SK-N-MC (cell line): ENCODE results near the gene ADGRF5.

Experiments
- DNase-seq: peaks from one replicate; pipeline ENCODE4 v3.0.0-alpha.2; 2011; ENCODE audit warnings: low read depth, low spot score
- H3K27ac ChIP-seq: fragments of 200-600 bp; sonication (generic); 2 replicates; pipeline ENCODE4 v1.5.1; 2016; ENCODE audit warnings: mixed run types
- H3K36me3 ChIP-seq: fragments of 200-600 bp; sonication (generic); 2 replicates; pipeline ENCODE4 v1.6.1; 2017; ENCODE audit warnings: antibody characterized with exemption, low read length, mixed read lengths; ENCODE audit not compliant: insufficient read depth
- H3K4me3 ChIP-seq: fragments of 200-600 bp; sonication (generic); 2 replicates; pipeline ENCODE4 v1.5.1; 2016
- H3K9ac ChIP-seq: fragments of 200-600 bp; sonication (generic); 2 replicates; pipeline ENCODE4 v1.8.0; 2017; ENCODE audit warnings: mixed run types, mixed read lengths; ENCODE audit not compliant: insufficient read length
- H3K9me3 ChIP-seq: fragments of 200-600 bp; sonication (generic); 2 replicates; pipeline ENCODE4 v1.6.1; 2017; ENCODE audit warnings: low read depth, mild to moderate bottlenecking, antibody characterized with exemption, low read length, moderate library complexity, mixed read lengths
- EZH2 ChIP-seq: fragments of 200-600 bp; sonication (generic); IDR thresholded peaks from one replicate; pipeline ENCODE4 v1.6.1; 2017; ENCODE audit warnings: antibody characterized with exemption
- FOXP2 ChIP-seq: optimal IDR thresholded peaks from 2 replicates; pipeline ENCODE3; 2011; ENCODE audit warnings: mild to moderate bottlenecking, moderate library complexity; ENCODE audit not compliant: insufficient read depth; ENCODE audit errors: extremely low read length, control extremely low read depth
- POLR2AphosphoS5 ChIP-seq: IDR thresholded peaks from 2 replicates; pipeline ENCODE4 v1.6.1; 2012; ENCODE audit warnings: mild to moderate bottlenecking, low read depth, low read length, borderline replicate concordance

Gene ADGRF5

DNA sequence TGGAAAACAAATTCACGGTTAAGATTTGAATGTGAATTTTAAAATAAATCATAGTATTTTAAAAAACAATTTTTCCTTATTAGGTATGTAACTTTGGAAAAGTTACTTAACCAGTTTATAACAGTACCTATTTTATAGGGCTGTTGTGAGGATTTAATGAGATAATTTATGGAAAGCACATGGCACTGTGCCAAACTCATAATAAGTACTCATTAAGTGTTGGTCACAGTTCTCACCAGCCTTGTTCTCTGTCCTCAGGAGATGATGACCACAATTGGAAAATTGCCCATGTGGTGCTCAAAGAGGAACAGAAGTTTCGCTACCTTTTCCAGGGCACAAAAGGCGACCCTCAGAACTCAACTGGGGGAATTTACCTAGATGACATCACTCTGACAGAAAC is 88.9 kb downstream of the ADGRF5 start:
- H3K36me3 ChIP-seq = no peaks in the 10 kb centered on the region
- no peak for TF ChIP-seq EZH2
- TF ChIP-seq POLR2AphosphoS5 = no peak
- TF ChIP-seq FOXP2 = no peak
- H3K9me3 ChIP-seq = no peaks in the 10 kb centered on the region
- H3K4me3 ChIP-seq = no peak overlapping the region
- H3K27ac ChIP-seq = no peak overlapping the region
- DNase-seq = no peak
- no peak overlapping the region for H3K9ac ChIP-seq

GRCh38 chr6:46828939-46829338 is 92.8 kb downstream of the ADGRF5 start:
- DNase-seq = no peak
- no peaks in the 10 kb centered on the region for H3K36me3 ChIP-seq
- H3K27ac ChIP-seq = no peak overlapping the region
- no peak overlapping the region for H3K4me3 ChIP-seq
- TF ChIP-seq POLR2AphosphoS5 = no peak
- no peak for TF ChIP-seq FOXP2
- TF ChIP-seq EZH2 = no peak
- H3K9me3 ChIP-seq = no peaks in the 10 kb centered on the region
- H3K9ac ChIP-seq = no peak overlapping the region

- Histone ChIP-seq H3K4me3 (no peak overlapping the region), H3K9me3 (no peaks in the 10 kb centered on the region), H3K27ac (no peak overlapping the region), H3K9ac (no peak overlapping the region), H3K36me3 (no peaks in the 10 kb centered on the region)
- no peak for TF ChIP-seq FOXP2
- no peak for TF ChIP-seq POLR2AphosphoS5
- TF ChIP-seq EZH2 = no peak
- DNase-seq = no peak
Measured at GRCh38 chr6:46821458-46821881, 100.3 kb downstream of the ADGRF5 start.

- no peak for TF ChIP-seq FOXP2
- TF ChIP-seq POLR2AphosphoS5 = no peak
- no peak for TF ChIP-seq EZH2
- no peaks in the 10 kb centered on the region for H3K9me3 ChIP-seq
- H3K36me3 ChIP-seq = no peaks in the 10 kb centered on the region
- H3K4me3 ChIP-seq = no peak overlapping the region
- no peak for DNase-seq
- no peak overlapping the region for H3K27ac ChIP-seq
- no peak overlapping the region for H3K9ac ChIP-seq
Measured at GRCh38 chr6:46819561-46819960, 102.2 kb downstream of the ADGRF5 start.

DNA sequence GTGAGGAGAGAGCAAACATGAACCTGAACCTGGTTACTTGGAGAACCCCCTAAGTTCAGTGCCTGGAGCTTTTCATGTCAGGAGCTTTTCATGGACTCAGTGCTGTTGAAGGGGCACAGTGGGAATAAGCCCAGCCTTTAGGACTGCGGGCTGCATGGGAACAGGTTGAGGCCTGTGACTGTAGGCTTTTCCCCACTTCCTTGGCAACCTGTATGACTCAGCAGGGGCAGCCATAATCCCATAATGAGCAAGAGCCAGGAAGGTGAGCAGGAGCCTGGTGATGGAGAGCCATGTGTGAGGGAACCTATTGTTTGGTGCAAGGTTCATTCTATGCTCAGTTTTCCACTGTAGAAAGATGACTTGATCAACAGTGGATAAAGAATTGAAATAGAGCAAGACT is 105.1 kb downstream of the ADGRF5 start:
- no peak for TF ChIP-seq POLR2AphosphoS5
- no peak for TF ChIP-seq FOXP2
- TF ChIP-seq EZH2 = no peak
- Histone ChIP-seq H3K27ac (no peak overlapping the region), H3K9me3 (no peaks in the 10 kb centered on the region), H3K36me3 (no peaks in the 10 kb centered on the region), H3K4me3 (no peak overlapping the region), H3K9ac (no peak overlapping the region)
- no peak for DNase-seq

GRCh38 chr6:46815130-46815529 is 106.6 kb downstream of the ADGRF5 start:
- H3K9ac ChIP-seq = no peak overlapping the region
- DNase-seq = no peak
- no peaks in the 10 kb centered on the region for H3K9me3 ChIP-seq
- no peak for TF ChIP-seq POLR2AphosphoS5
- TF ChIP-seq FOXP2 = no peak
- TF ChIP-seq EZH2 = no peak
- H3K36me3 ChIP-seq = no peaks in the 10 kb centered on the region
- no peak overlapping the region for H3K27ac ChIP-seq
- no peak overlapping the region for H3K4me3 ChIP-seq

DNA sequence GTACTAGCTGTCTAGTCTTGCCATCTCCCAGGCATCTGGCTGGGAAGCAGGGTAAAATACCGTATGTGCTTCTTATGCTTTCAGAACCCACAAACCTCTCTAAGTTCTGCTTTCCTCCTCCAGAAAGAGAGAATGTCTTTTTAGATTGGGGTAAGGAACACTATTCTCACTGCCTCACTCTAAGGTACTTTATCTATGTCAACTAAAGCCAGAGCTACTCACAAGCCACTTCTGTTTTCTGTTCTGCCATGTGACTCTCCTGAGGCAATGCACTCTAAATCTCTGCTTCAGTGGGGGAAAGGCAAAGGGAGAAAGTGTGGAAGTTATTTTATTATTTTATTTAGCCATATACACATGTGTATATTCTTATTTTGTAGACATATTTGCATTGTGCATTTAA is 112.9 kb downstream of the ADGRF5 start:
- no peak overlapping the region for H3K9ac ChIP-seq
- no peak for DNase-seq
- no peak overlapping the region for H3K27ac ChIP-seq
- H3K9me3 ChIP-seq = no peaks in the 10 kb centered on the region
- TF ChIP-seq POLR2AphosphoS5 (no peak), EZH2 (no peak), FOXP2 (no peak)
- no peak overlapping the region for H3K4me3 ChIP-seq
- H3K36me3 ChIP-seq = no peaks in the 10 kb centered on the region
